ENCODE results near the gene ACYP1. TPM values are rescaled to one million over a fixed set of nuclear protein-coding genes. Genes with fewer than 3 reads are reported as not detected.
A peak's percentile ranks its signal among the peaks of the same experiment; 100 is the strongest.

ACYP1 gene
- total RNA-seq, 4 donors from 2014 or later: 6.6 to 36.0 (median 23.2) TPM

DNA sequence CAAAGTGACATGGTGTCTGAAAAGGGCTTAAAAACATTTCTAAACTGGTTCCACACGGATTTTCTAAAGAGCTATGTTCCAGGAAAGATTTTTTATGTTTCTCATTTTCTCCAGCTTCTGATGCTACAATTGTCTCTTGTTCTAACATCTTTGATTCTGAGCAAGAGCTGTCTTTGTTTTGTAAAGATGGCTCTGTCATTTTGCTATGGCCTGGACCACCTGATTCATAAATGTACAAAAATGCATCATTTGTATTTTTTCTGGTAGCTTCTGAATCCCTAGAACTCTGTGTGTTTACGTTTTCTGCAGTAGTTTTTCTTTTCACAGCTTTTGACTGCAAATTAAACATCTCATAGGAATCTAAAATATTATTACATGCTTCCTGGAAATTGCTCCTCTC is 15.7 kb downstream of the ACYP1 start:
- WGBS, 2 donors (ENCODE audit: low coverage in 1 of 2): 89 to 91% methylated on average over 1 to 2 of the region's 2 CpGs

GRCh38 chr14:75047506-75047905 is 16.3 kb downstream of the ACYP1 start:
- WGBS, 2 donors (ENCODE audit: low coverage in 1 of 2): 90 to 92% methylated on average over 4 of the region's 4 CpGs
- TF ChIP-seq POLR2AphosphoS5 (IDR thresholded peaks at IDR 0.05) (no peak), POLR2A (IDR thresholded peaks at IDR 0.05) (no peak), CTCF (IDR thresholded peaks at IDR 0.05) (no peak), EP300 (IDR thresholded peaks at IDR 0.05; ENCODE audit: low read depth) (no peak)
- Histone ChIP-seq H3K36me3 (peaks cover 0 to 9% (median 0%) of the 10 kb centered on the region in 4 donors), H3K9me3 (no peaks in the 10 kb centered on the region), H3K27me3 (no peaks in the 10 kb centered on the region), H3K4me3 (no peak overlapping the region), H3K27ac (no peak overlapping the region), H3K4me1 (peaks cover 10 to 61% (median 35%) of the 10 kb centered on the region in 4 donors)
- intact Hi-C loops (cut with DNase I; ENCODE audit: low total_unique reads) (no loop called here), in situ Hi-C loops (cut with MboI; ENCODE audit: low pct_ligation_motif_present in 1 of 4, low pct_unique_long_range_greater_than_20kb in 1 of 4, low sequenced_read_pairs in 3 of 4) (no loop called here)
- DNase-seq: no peak

More for the DNA sequence above, 15.7 kb downstream of the ACYP1 start:
- Histone ChIP-seq H3K27ac (no peak overlapping the region), H3K36me3 (peaks cover 0 to 9% (median 0%) of the 10 kb centered on the region in 4 donors), H3K9me3 (no peaks in the 10 kb centered on the region), H3K4me1 (peaks cover 10 to 55% (median 30%) of the 10 kb centered on the region in 4 donors), H3K27me3 (no peaks in the 10 kb centered on the region), H3K4me3 (no peak overlapping the region)
- in situ Hi-C loops (cut with MboI; ENCODE audit: low pct_ligation_motif_present in 1 of 4, low pct_unique_long_range_greater_than_20kb in 1 of 4, low sequenced_read_pairs in 3 of 4): no loop called here
- TF ChIP-seq POLR2A (IDR thresholded peaks at IDR 0.05) (no peak), CTCF (IDR thresholded peaks at IDR 0.05) (no peak), EP300 (IDR thresholded peaks at IDR 0.05; ENCODE audit: low read depth) (no peak), POLR2AphosphoS5 (IDR thresholded peaks at IDR 0.05) (no peak)
- DNase-seq: no peak
- intact Hi-C loops (cut with DNase I; ENCODE audit: low total_unique reads): no loop called here

DNA sequence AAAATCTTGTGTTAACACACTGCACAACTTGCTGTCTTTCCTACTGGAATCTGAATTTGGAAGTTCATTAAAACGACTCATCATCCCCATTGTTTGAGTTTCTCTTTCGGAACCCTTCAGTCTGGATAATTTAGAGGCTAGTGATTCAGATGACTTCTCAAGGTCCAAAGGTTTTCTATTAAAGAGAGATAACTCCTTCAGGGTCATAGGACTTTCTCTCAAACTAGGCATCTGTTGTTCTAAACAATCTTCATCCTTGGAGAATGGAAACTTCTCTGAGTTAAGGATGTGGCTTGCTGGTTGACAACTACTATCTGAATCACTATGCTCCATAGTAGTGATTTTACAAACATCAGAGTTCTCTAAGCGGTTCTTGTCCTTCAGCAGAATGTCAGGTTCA is 16.9 kb downstream of the ACYP1 start:
- Histone ChIP-seq H3K36me3 (peaks cover 0 to 9% (median 0%) of the 10 kb centered on the region in 4 donors), H3K9me3 (no peaks in the 10 kb centered on the region), H3K4me1 (peaks cover 10 to 67% (median 41%) of the 10 kb centered on the region in 4 donors), H3K4me3 (no peak overlapping the region), H3K27ac (no peak overlapping the region), H3K27me3 (no peaks in the 10 kb centered on the region)
- intact Hi-C loops (cut with DNase I; ENCODE audit: low total_unique reads) (no loop called here), in situ Hi-C loops (cut with MboI; ENCODE audit: low pct_ligation_motif_present in 1 of 4, low pct_unique_long_range_greater_than_20kb in 1 of 4, low sequenced_read_pairs in 3 of 4) (no loop called here)
- no peak for TF ChIP-seq POLR2AphosphoS5 (IDR thresholded peaks at IDR 0.05)
- 85 to 100% methylated on average over 1 to 3 of the region's 3 CpGs for WGBS, 2 donors (ENCODE audit: low coverage in 1 of 2)
- DNase-seq: no peak

- no peak for TF ChIP-seq EP300 (IDR thresholded peaks at IDR 0.05; ENCODE audit: low read depth)
- TF ChIP-seq POLR2A (IDR thresholded peaks at IDR 0.05): no peak
- no peak for TF ChIP-seq CTCF (IDR thresholded peaks at IDR 0.05)
- no peak for TF ChIP-seq POLR2AphosphoS5 (IDR thresholded peaks at IDR 0.05)
- Histone ChIP-seq H3K27me3 (no peaks in the 10 kb centered on the region), H3K4me1 (peaks cover 7 to 70% (median 43%) of the 10 kb centered on the region in 4 donors), H3K36me3 (peaks cover 0 to 9% (median 0%) of the 10 kb centered on the region in 4 donors), H3K27ac (no peak overlapping the region), H3K4me3 (no peak overlapping the region), H3K9me3 (no peaks in the 10 kb centered on the region)
- intact Hi-C loops (cut with DNase I; ENCODE audit: low total_unique reads): no loop called here
- in situ Hi-C loops (cut with MboI; ENCODE audit: low pct_ligation_motif_present in 1 of 4, low pct_unique_long_range_greater_than_20kb in 1 of 4, low sequenced_read_pairs in 3 of 4): no loop called here
- 92 to 96% methylated on average over 2 to 5 of the region's 5 CpGs for WGBS, 2 donors (ENCODE audit: low coverage in 1 of 2)
- DNase-seq: no peak
Observed at GRCh38 chr14:75046275-75046674, 17.5 kb downstream of the ACYP1 start.

GRCh38 chr14:75044752-75045151 is 19.1 kb downstream of the ACYP1 start:
- no peak for DNase-seq
- 51 to 56% methylated on average over 2 to 8 of the region's 8 CpGs for WGBS, 2 donors (ENCODE audit: low coverage in 1 of 2)
- H3K9me3 ChIP-seq: no peaks in the 10 kb centered on the region
- intact Hi-C loops (cut with DNase I; ENCODE audit: low total_unique reads): no loop called here
- peak overlapping the region; percentile 1 to 51 (median 13) for H3K27ac ChIP-seq
- H3K27me3 ChIP-seq: no peaks in the 10 kb centered on the region
- H3K4me1 ChIP-seq: peaks cover 10 to 74% (median 45%) of the 10 kb centered on the region in 4 donors
- in situ Hi-C loops (cut with MboI; ENCODE audit: low pct_ligation_motif_present in 1 of 4, low pct_unique_long_range_greater_than_20kb in 1 of 4, low sequenced_read_pairs in 3 of 4): no loop called here
- TF ChIP-seq CTCF (IDR thresholded peaks at IDR 0.05) (no peak), POLR2A (IDR thresholded peaks at IDR 0.05) (no peak), POLR2AphosphoS5 (IDR thresholded peaks at IDR 0.05) (no peak), EP300 (IDR thresholded peaks at IDR 0.05; ENCODE audit: low read depth) (no peak)
- peaks cover 0 to 9% (median 0%) of the 10 kb centered on the region in 4 donors for H3K36me3 ChIP-seq
- H3K4me3 ChIP-seq: no peak overlapping the region
